Smooth muscle cell (in vitro differentiated cells): Measurements from ENCODE around the gene TCF4. TPM values are rescaled to one million over a fixed set of nuclear protein-coding genes. Genes with fewer than 3 reads are reported as not detected.
A peak's percentile ranks its signal among the peaks of the same experiment; 100 is the strongest.

ENCODE experiments used
- DNase-seq: peaks from one replicate; lab custom pipeline; 2025; ENCODE audit not compliant: unreplicated experiment; lab: John Stamatoyannopoulos, UW
- H2AFZ ChIP-seq: fragments of 200-600 bp; sonication (generic); 2 replicates; pipeline ENCODE4 v1.6.0; 2016; ENCODE audit warnings: antibody characterized with exemption, low read depth, mild to moderate bottlenecking
- H3F3A ChIP-seq: fragments of 200-600 bp; sonication (generic); 2 replicates; pipeline ENCODE4 v1.6.0; 2017; ENCODE audit warnings: antibody characterized with exemption, low read depth
- H3K27ac ChIP-seq: fragments of 200-600 bp; sonication (generic); 2 replicates; pipeline ENCODE4 v1.5.1; 2016; ENCODE audit warnings: low read depth, mild to moderate bottlenecking
- H3K27me3 ChIP-seq: fragments of 200-600 bp; sonication (generic); 2 replicates; pipeline ENCODE4 v1.6.1; 2016; ENCODE audit warnings: low read depth, mild to moderate bottlenecking
- H3K36me3 ChIP-seq: fragments of 200-600 bp; sonication (generic); 2 replicates; pipeline ENCODE4 v1.5.1; 2016; ENCODE audit warnings: low read depth
- H3K4me1 ChIP-seq: fragments of 200-600 bp; sonication (generic); 2 replicates; pipeline ENCODE4 v1.5.1; 2016; ENCODE audit warnings: low read depth
- H3K4me2 ChIP-seq: fragments of 200-600 bp; sonication (generic); 2 replicates; pipeline ENCODE4 v1.6.0; 2016; ENCODE audit warnings: mild to moderate bottlenecking
- H3K4me3 ChIP-seq: fragments of 200-600 bp; sonication (generic); 2 replicates; pipeline ENCODE4 v1.5.1; 2016; ENCODE audit warnings: mild to moderate bottlenecking
- H3K79me2 ChIP-seq: fragments of 200-600 bp; sonication (generic); 2 replicates; pipeline ENCODE4 v1.6.0; 2016; ENCODE audit warnings: low read depth, mild to moderate bottlenecking
- H3K9ac ChIP-seq: fragments of 200-600 bp; sonication (generic); 2 replicates; pipeline ENCODE4 v1.6.0; 2016; ENCODE audit warnings: low read depth
- H3K9me3 ChIP-seq: fragments of 200-600 bp; sonication (generic); replicated peaks from 2 replicates; pipeline ENCODE4 v1.5.1; 2016; ENCODE audit warnings: low read depth
- H4K20me1 ChIP-seq: fragments of 200-600 bp; sonication (generic); 2 replicates; pipeline ENCODE4 v1.6.0; 2016; ENCODE audit warnings: low read depth
- CTCF ChIP-seq: fragments of 200-600 bp; sonication (generic); IDR thresholded peaks from 2 replicates; pipeline ENCODE4 v1.5.1; 2017; ENCODE audit warnings: borderline replicate concordance, mild to moderate bottlenecking, antibody characterized with exemption; ENCODE audit not compliant: insufficient read depth, poor library complexity, severe bottlenecking
- WGBS: methylation state at CpG from one replicate; pipeline ENCODE4 v1.1.7; 2016; ENCODE audit warnings: low lambda C conversion rate; 5-methylcytosine and 5-hydroxymethylcytosine counted together
- polyA plus RNA-seq: library from polyadenylated mRNA; unstranded; fragments of >200 nt; fragmentation: Nextera tagmentation; extraction: Ambion mirVana; gene quantifications from 2 replicates; pipeline ENCODE4 v1.2.1, GENCODE V29; 2016
- total RNA-seq: library from RNA; depleted of rRNA; stranded (reverse); fragments of >200 nt; gene quantifications from 2 replicates; pipeline ENCODE4 v1.2.3, GENCODE V29; 2014

The TCF4 gene
- total and polyA plus RNA-seq, 2 experiments from 2014 or later: 105 to 120 TPM

GRCh38 chr18:55477499-55477859, 110.5 kb downstream of the TCF4 start:
- H3K4me1 ChIP-seq: peaks cover 34% of the 10 kb centered on the region
- H3K4me2 ChIP-seq: peak overlapping the region; percentile 80
- peaks cover 90% of the 10 kb centered on the region for H3K79me2 ChIP-seq
- DNase-seq: no peak
- no peak overlapping the region for H2AFZ ChIP-seq
- H3K9ac ChIP-seq: no peak overlapping the region
- H3K9me3 ChIP-seq: no peaks in the 10 kb centered on the region
- H3F3A ChIP-seq: no peaks in the 10 kb centered on the region
- no peak for TF ChIP-seq CTCF
- H3K27me3 ChIP-seq: no peaks in the 10 kb centered on the region
- 70% methylated on average over 4 of the region's 4 CpGs for WGBS
- peaks cover 42% of the 10 kb centered on the region for H4K20me1 ChIP-seq
- H3K27ac ChIP-seq: peak overlapping the region; percentile 49
- H3K4me3 ChIP-seq: peak overlapping the region; percentile 42
- no peaks in the 10 kb centered on the region for H3K36me3 ChIP-seq

- no peak for TF ChIP-seq CTCF
- Histone ChIP-seq H2AFZ (no peak overlapping the region), H4K20me1 (peaks cover 36% of the 10 kb centered on the region), H3K36me3 (no peaks in the 10 kb centered on the region), H3K27me3 (no peaks in the 10 kb centered on the region), H3K4me3 (no peak overlapping the region), H3K27ac (no peak overlapping the region), H3F3A (no peaks in the 10 kb centered on the region), H3K9ac (no peak overlapping the region), H3K4me1 (peaks cover 34% of the 10 kb centered on the region), H3K79me2 (peaks cover 90% of the 10 kb centered on the region), H3K9me3 (no peaks in the 10 kb centered on the region), H3K4me2 (no peak overlapping the region)
- DNase-seq: no peak
- 70% methylated on average over 1 of the region's 1 CpG for WGBS
Observed at GRCh38 chr18:55475916-55476315, 112.1 kb downstream of the TCF4 start.

GRCh38 chr18:55475467-55475866, 112.5 kb downstream of the TCF4 start:
- H3F3A ChIP-seq: no peaks in the 10 kb centered on the region
- no peak overlapping the region for H3K27ac ChIP-seq
- H3K27me3 ChIP-seq: no peaks in the 10 kb centered on the region
- H3K4me2 ChIP-seq: no peak overlapping the region
- no peaks in the 10 kb centered on the region for H3K9me3 ChIP-seq
- no peak overlapping the region for H2AFZ ChIP-seq
- H3K4me3 ChIP-seq: no peak overlapping the region
- no peak for TF ChIP-seq CTCF
- peaks cover 34% of the 10 kb centered on the region for H3K4me1 ChIP-seq
- peaks cover 40% of the 10 kb centered on the region for H4K20me1 ChIP-seq
- H3K36me3 ChIP-seq: no peaks in the 10 kb centered on the region
- H3K9ac ChIP-seq: no peak overlapping the region
- peaks cover 92% of the 10 kb centered on the region for H3K79me2 ChIP-seq
- DNase-seq: no peak
- WGBS: 98% methylated on average over 5 of the region's 5 CpGs

GRCh38 chr18:55473560-55473959, 114.4 kb downstream of the TCF4 start:
- H3K4me2 ChIP-seq: no peak overlapping the region
- no peak overlapping the region for H2AFZ ChIP-seq
- no peak overlapping the region for H3K4me3 ChIP-seq
- peaks cover 19% of the 10 kb centered on the region for H3K4me1 ChIP-seq
- H3F3A ChIP-seq: no peaks in the 10 kb centered on the region
- TF ChIP-seq CTCF: no peak
- no peak for DNase-seq
- H4K20me1 ChIP-seq: peaks cover 38% of the 10 kb centered on the region
- no peaks in the 10 kb centered on the region for H3K36me3 ChIP-seq
- H3K9me3 ChIP-seq: no peaks in the 10 kb centered on the region
- H3K79me2 ChIP-seq: peaks cover 92% of the 10 kb centered on the region
- H3K27ac ChIP-seq: no peak overlapping the region
- H3K9ac ChIP-seq: no peak overlapping the region
- H3K27me3 ChIP-seq: no peaks in the 10 kb centered on the region
